HG02642 (cell line): ENCODE results near the gene XRRA1.

ENCODE experiments used
- ATAC-seq: cut with Tn5 transposase; IDR thresholded peaks from one replicate; pipeline ENCODE4 v1.9.1; 2021; ENCODE audit warnings: mild to moderate bottlenecking; ENCODE audit not compliant: unreplicated experiment, poor library complexity

Gene XRRA1

GRCh38 chr11:74951226-74951625, 2.3 kb upstream of the XRRA1 start:
- no peak for ATAC-seq

- no peak for ATAC-seq
These were observed 1.6 kb upstream of the XRRA1 start for GRCh38 chr11:74950374-74950969.

GRCh38 chr11:74949753-74950137, 854 bp upstream of the XRRA1 start:
- no peak for ATAC-seq

GRCh38 chr11:74948546-74948897, 369 bp downstream of the XRRA1 start:
- ATAC-seq, result no peak

DNA sequence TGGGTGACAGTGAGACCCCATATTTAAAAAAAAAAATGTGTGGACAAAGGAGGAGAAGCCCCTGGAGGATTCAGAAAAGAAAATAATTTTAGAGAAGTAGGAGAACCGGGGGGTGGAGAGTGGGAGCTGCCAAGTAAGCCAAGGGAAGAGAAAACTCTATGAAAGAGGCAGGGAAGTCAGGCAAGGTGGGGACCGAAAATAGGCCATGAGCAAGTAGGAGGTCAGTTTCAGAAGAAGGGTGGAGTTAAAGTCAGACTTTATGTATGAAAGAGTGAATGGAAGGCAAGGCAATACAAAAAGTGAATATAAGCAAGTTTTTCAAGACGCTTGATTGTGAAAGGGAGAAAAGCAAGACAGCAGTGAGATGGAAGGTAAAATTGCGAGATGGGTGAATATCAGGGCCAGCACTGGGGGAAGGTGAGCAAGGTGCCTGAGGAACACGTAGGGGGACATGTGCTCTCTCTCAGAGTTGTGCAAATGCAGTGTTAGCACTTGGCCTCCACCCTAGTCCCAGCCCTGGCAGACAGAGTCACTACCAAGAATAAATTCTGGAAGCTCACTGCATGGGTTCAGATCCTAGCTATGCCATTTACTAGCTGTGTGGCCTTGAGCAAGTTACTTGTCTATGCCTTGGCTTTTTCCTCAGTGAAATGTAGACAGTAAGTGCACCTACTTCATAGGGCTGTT, 6.7 kb downstream of the XRRA1 start:
- no peak for ATAC-seq

- no peak for ATAC-seq
These were observed 7.4 kb downstream of the XRRA1 start for GRCh38 chr11:74941492-74941891.

- ATAC-seq, result no peak
These were observed 11.0 kb downstream of the XRRA1 start for GRCh38 chr11:74937696-74938475.

GRCh38 chr11:74936976-74937375, 11.9 kb downstream of the XRRA1 start:
- no peak for ATAC-seq

GRCh38 chr11:74936087-74936486, 12.8 kb downstream of the XRRA1 start:
- ATAC-seq, result no peak

DNA sequence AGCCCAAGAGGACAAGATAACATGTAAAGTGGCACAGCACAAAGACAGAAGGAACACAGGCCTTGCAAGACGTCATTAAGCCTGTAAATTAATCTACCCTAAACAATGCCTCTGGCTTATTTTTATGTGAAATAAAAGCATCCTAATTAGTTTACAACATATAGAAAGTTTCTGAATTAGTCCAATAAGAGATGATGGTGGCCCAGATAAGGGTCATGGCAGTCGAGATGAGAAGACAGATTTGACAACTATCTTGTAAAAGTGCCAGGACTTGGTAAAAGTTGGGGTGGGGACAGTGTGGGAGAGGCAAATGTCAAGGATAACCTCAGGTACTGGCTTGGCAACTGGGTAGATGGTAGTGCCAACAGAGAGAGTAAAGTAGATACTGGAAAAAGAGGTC, 13.6 kb downstream of the XRRA1 start:
- ATAC-seq, result no peak

DNA sequence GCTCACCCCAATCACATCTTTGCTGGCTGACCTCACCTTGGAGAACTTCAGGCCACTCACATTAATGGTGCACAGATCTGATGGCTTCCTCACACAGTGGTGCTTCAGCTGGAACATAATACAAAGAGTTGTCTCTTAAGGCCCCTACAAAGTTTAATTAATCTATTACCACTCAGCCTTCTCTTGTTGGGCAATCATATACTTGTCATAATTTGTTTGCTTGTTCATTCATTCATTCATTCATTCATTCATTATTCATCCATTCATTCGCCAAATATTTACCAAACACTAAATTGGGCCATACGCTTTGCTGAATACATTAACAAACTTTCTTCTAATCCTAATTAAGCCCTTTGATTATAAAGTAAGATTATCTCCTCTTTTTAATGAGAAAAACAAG, 15.1 kb downstream of the XRRA1 start:
- no peak for ATAC-seq

GRCh38 chr11:74932797-74933196, 16.1 kb downstream of the XRRA1 start:
- ATAC-seq, result no peak

- ATAC-seq, result no peak
These were observed 16.7 kb downstream of the XRRA1 start for GRCh38 chr11:74932169-74932568.

DNA sequence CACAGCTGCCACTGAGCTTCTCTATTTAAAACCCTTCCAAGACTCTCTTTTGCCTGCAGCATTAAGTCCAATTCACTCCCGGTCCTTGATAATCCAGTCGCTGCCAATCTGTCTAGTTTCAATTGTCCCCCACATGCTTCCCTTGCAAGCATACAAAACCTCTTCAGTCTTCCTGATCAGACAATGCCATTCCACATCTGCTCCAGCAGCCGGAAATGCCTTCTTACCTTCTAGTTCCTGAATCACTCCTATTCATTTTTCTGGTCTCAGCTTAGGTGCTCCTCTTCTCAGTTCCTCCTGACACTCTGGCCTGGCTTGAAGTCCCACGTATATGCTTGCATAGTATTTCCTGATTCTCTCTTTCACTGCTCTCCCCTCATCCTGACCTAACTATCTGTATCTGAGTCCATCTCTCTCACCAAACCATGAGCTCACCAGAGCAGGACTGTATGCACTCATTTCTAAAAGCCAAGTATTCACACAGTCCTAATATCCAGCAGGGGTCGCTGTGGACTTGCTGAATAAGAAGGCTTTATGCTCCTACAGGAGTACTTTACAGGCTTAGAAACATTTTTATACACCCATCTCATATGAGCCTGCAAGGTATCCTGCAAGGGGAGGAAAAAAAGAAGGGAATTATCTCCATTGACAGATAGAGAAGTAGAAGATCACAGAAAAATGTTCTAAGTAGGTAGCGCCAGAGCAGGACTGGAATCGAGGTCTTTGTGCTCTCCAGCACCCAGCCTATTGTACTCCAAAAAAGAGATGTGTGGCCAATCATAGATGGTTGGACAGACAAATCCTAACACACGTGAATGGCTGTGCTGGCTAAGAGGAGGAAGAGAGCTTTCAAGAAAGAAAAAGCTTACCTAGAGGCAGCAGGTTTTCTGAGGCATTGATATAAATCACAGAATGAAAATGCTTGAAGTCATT, 19.2 kb downstream of the XRRA1 start:
- no peak for ATAC-seq

GRCh38 chr11:74927496-74927895, 21.4 kb downstream of the XRRA1 start:
- no peak for ATAC-seq

DNA sequence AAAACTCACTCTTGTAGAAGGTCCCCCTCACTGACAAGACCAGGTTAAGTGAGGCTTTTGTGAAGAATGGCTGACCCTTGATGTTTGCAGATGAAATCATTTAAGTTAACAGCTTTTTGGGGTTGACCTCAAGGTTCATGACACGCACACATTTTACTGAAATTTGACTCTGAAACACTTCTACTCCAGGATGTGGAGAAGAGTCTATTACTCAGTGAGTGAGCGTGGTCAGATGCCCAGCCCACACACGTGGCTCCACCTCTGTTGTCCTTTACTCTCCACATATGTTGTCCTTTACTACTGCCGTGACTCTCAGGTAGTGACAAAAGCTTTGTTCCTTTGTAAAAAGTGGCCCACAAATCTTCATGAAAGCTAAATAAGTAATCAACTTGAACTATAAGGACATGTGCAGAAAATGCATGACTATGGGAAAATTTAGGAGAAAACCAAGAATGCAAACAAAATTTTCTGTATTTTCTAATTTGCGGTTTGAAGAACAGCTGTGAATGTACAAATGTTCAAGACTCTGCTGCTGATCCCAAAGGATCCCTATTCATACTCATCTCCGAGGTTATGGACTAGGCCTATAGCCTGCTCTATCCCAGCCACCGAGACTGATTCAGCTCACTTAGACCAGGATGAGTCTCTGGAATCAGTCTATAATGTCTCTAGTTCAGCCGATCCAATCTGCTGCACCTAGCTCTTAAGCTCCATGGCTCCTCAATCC, 22.4 kb downstream of the XRRA1 start:
- ATAC-seq, result no peak

GRCh38 chr11:74925281-74925680, 23.6 kb downstream of the XRRA1 start:
- no peak for ATAC-seq

DNA sequence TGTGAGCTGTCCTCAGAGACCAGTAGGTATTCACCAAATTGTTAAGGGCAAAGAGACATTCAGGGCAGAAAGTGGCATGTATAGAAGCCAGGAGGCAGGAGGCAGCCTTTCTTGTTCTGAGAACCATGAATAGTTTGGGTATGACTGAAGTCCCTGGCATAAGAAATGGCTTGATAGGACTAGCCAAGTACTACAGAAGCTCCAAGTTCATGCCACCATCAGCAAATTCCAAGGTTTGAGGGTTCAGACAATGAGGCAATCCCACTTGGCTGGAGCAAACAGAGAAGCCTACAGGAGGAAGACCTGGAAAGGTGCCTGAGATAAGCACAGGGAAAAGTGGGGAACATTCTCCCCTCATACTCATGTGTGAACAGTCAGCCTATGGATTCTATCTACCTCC, 25.8 kb downstream of the XRRA1 start:
- no peak for ATAC-seq

DNA sequence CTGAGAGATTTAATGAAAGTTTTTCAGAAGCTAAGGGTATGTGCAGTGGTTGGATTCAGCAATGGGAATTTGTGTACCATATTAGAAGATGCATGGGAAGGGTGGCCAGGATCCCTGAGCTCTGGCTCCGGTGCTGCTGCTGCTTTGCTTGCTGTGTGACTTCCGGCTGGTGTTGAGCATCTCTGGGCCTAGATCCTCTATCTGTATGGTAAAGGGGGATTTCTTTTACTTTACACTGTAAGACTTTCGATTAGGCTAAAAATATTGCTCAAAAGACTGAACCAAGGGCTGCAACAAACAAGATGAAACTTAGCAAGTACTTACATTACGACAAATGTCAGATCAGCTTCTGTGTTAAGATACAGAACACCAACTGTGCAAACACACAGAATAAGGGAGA, 39.1 kb downstream of the XRRA1 start:
- no peak for ATAC-seq

- no peak for ATAC-seq
These were observed 39.5 kb downstream of the XRRA1 start for GRCh38 chr11:74909385-74909784.
